Panc1 (cell line): ENCODE results near the gene ITGAL.

Experiments used
- CTCF ChIP-seq: fragments of 450-650 bp; IDR thresholded peaks from 2 replicates; pipeline ENCODE4 v1.5.1; 2017; ENCODE audit warnings: mild to moderate bottlenecking
- POLR2AphosphoS5 ChIP-seq: IDR thresholded peaks from 2 replicates; pipeline ENCODE4 v1.6.1; 2012; ENCODE audit warnings: mild to moderate bottlenecking, low read depth, low read length, moderate library complexity

- TF ChIP-seq POLR2AphosphoS5 (no peak), CTCF (no peak)
Observed at GRCh38 chr16:30523768-30524574, 51.4 kb downstream of the ITGAL start.
